ENCODE data around the gene GALNTL6. TPM values are rescaled to one million over a fixed set of nuclear protein-coding genes. Genes with fewer than 3 reads are reported as not detected.

GALNTL6 gene
- polyA plus RNA-seq, 1 experiment: not detected

DNA sequence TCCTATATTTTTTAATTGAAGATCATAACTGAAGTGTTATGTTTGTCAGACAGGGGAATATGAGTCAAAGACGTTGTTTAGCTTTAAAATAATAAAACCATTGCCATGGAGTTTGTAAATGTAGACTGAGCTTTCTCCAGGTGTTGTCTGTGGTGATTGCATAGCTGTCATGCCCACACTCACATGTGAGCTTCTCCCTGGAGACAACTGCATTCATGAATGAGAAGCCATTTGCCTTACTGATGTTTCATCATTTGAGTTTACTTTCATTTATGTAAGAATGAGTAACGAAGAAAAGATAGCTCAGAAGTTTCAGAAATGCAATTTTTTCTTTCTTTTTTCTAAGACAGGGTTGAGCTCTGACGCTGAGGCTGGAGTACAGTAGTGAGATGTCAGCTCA, 339.1 kb downstream of the GALNTL6 start:
- no peaks in the 10 kb centered on the region; the same call in 1 of the 2 replicates for H3K9me3 ChIP-seq (ENCODE audit: control insufficient read depth, insufficient read depth, low read length)
- TF ChIP-seq, protein P1, sequence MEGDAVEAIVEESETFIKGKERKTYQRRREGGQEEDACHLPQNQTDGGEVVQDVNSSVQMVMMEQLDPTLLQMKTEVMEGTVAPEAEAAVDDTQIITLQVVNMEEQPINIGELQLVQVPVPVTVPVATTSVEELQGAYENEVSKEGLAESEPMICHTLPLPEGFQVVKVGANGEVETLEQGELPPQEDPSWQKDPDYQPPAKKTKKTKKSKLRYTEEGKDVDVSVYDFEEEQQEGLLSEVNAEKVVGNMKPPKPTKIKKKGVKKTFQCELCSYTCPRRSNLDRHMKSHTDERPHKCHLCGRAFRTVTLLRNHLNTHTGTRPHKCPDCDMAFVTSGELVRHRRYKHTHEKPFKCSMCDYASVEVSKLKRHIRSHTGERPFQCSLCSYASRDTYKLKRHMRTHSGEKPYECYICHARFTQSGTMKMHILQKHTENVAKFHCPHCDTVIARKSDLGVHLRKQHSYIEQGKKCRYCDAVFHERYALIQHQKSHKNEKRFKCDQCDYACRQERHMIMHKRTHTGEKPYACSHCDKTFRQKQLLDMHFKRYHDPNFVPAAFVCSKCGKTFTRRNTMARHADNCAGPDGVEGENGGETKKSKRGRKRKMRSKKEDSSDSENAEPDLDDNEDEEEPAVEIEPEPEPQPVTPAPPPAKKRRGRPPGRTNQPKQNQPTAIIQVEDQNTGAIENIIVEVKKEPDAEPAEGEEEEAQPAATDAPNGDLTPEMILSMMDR (IDR thresholded peaks at IDR 0.05; ENCODE audit: low read depth, low read length): no peak
- H3K27me3 ChIP-seq (ENCODE audit: control insufficient read depth, insufficient read depth, low read length): no peaks in the 10 kb centered on the region
- ChIA-PET CTCF (interaction anchor here (0.6 kb wide), 1 partner anchor 190 kb away, joined by 3 read pairs; no protein-coding TSS in a partner anchor), POLR2A (no interaction called here)
- no peak for DNase-seq (ENCODE audit: low read depth, low spot score)
- no peak overlapping the region for H3K4me3 ChIP-seq (ENCODE audit: low read depth, low read length)
- H3K27ac ChIP-seq (ENCODE audit: low read depth, low read length): no peak overlapping the region

DNA sequence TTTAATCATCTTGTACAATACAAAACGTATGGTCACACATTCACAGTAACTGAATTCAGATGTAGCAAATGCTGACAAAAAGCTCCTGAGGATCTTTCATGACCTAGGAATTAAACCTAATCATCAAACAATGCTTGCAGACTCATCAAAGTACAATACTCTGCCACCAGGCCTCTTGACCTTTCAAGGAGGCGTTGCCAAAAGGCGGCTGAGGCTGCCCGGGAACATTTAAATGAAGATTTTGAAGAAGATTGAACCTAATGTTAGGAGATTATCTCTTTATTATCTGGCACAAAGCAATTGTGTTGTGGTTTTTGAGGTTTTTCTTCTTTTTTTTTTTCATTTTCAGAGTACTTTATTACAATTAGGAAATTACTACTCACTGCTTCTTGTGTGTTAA, 340.5 kb downstream of the GALNTL6 start:
- ChIA-PET POLR2A (no interaction called here), CTCF (no interaction called here)
- DNase-seq (ENCODE audit: low read depth, low spot score): no peak
- Histone ChIP-seq H3K4me3 (ENCODE audit: low read depth, low read length) (no peak overlapping the region), H3K27ac (ENCODE audit: low read depth, low read length) (no peak overlapping the region), H3K9me3 (ENCODE audit: control insufficient read depth, insufficient read depth, low read length) (no peaks in the 10 kb centered on the region; the same call in 1 of the 2 replicates), H3K27me3 (ENCODE audit: control insufficient read depth, insufficient read depth, low read length) (no peaks in the 10 kb centered on the region)
- TF ChIP-seq, protein P1 (IDR thresholded peaks at IDR 0.05; ENCODE audit: low read depth, low read length): no peak

DNA sequence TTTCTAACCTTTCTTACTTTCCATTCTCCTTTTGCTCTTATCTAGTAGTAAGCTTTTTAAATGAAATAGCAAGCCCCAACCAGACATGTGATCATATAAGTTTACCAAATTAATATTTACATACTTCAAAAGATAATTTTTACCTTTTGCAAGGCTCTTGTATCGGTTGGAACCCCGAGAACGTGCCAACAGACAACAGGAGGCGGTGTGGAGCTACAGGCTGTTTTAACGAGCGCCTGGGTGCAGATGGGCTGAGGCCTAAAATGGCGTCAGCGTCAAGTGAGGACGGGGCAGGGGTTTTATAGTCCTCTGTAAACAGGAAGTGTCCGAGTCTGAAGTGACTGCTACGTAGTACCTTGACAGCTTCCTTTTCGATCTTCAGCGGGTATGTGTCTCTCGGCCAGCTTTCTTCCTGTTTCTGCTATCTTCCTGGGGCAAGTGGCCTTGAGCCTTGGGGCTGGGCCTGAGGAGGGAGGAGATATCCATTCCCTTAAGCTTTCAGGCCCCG, 342.7 kb downstream of the GALNTL6 start:
- no peak overlapping the region for H3K4me3 ChIP-seq (ENCODE audit: low read depth, low read length)
- ChIA-PET CTCF (no interaction called here), POLR2A (no interaction called here)
- no peaks in the 10 kb centered on the region for H3K27me3 ChIP-seq (ENCODE audit: control insufficient read depth, insufficient read depth, low read length)
- no peak overlapping the region for H3K27ac ChIP-seq (ENCODE audit: low read depth, low read length)
- H3K9me3 ChIP-seq (ENCODE audit: control insufficient read depth, insufficient read depth, low read length): no peaks in the 10 kb centered on the region; the same call in 1 of the 2 replicates
- TF ChIP-seq, protein P1 (IDR thresholded peaks at IDR 0.05; ENCODE audit: low read depth, low read length): no peak
- no peak for DNase-seq (ENCODE audit: low read depth, low spot score)

DNA sequence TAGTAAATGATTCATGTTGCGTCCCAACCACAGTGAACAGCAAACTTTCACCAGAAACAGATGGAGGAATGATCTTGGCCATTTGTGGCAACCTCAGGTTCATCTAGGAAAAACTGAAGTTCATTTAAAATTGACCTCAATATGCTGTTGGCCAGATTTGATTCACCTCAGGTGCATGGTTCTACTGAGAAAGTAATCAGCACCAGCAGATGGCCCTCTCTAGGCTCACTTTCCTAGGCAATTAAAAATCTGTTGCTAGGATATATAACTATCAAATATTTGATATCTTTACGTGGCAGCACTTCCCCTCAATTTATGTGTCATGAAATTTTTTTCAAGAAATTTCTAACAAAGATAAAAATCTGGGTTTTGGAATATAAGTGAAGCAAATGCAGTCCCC, 344.7 kb downstream of the GALNTL6 start:
- ChIA-PET POLR2A (no interaction called here), CTCF (no interaction called here)
- H3K9me3 ChIP-seq (ENCODE audit: control insufficient read depth, insufficient read depth, low read length): no peaks in the 10 kb centered on the region
- no peak for DNase-seq (ENCODE audit: low read depth, low spot score)
- H3K4me3 ChIP-seq (ENCODE audit: low read depth, low read length): no peak overlapping the region
- H3K27me3 ChIP-seq (ENCODE audit: control insufficient read depth, insufficient read depth, low read length): no peaks in the 10 kb centered on the region
- TF ChIP-seq, protein P1 (IDR thresholded peaks at IDR 0.05; ENCODE audit: low read depth, low read length): no peak
- no peak overlapping the region for H3K27ac ChIP-seq (ENCODE audit: low read depth, low read length)

DNA sequence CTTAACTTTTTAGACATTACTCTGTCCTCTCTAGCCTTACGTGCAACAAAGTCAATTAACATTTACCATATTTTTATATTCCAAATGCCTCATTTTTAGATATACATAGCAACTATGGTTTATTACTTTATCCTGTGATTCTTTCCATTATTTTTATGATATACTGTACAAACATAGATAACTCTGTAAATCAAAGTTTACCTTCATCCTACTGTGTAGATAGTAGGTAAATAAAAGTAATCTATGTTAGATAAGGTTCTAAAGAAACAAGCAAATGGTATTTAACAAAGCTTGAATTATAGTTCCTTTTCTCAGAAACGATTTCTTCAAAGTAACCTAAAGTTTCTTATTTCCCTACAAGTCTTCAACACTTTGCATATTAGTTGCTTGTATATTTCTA, 350.0 kb downstream of the GALNTL6 start:
- Histone ChIP-seq H3K9me3 (ENCODE audit: control insufficient read depth, insufficient read depth, low read length) (no peaks in the 10 kb centered on the region), H3K27ac (ENCODE audit: low read depth, low read length) (no peak overlapping the region), H3K4me3 (ENCODE audit: low read depth, low read length) (no peak overlapping the region), H3K27me3 (ENCODE audit: control insufficient read depth, insufficient read depth, low read length) (no peaks in the 10 kb centered on the region)
- ChIA-PET CTCF (no interaction called here), POLR2A (no interaction called here)
- TF ChIP-seq, protein P1 (IDR thresholded peaks at IDR 0.05; ENCODE audit: low read depth, low read length): no peak
- DNase-seq (ENCODE audit: low read depth, low spot score): no peak
